SU-DHL-6 (cell line): ENCODE results near the gene MUC5AC.

Experiments
- H2AFZ ChIP-seq: fragments of 200-600 bp; sonication (generic); 2 replicates; pipeline ENCODE4 v1.6.1; 2014; ENCODE audit warnings: low read depth, mild to moderate bottlenecking, moderate library complexity, mixed read lengths, antibody characterized with exemption, low read length; ENCODE audit not compliant: severe bottlenecking
- H3F3A ChIP-seq: fragments of 200-600 bp; shearing (Covaris generic); 2 replicates; pipeline ENCODE4 v1.6.0; 2016; ENCODE audit warnings: antibody characterized with exemption, mild to moderate bottlenecking; ENCODE audit not compliant: insufficient read depth
- H3K27ac ChIP-seq: fragments of 200-600 bp; sonication (generic); 2 replicates; pipeline ENCODE4 v1.5.1; 2016; ENCODE audit warnings: low read depth, mild to moderate bottlenecking, low read length, moderate library complexity, mixed read lengths
- H3K27me3 ChIP-seq: fragments of 200-600 bp; sonication (generic), shearing (Covaris generic); 2 replicates; pipeline ENCODE4 v1.6.0; 2014; ENCODE audit warnings: mild to moderate bottlenecking, low read length
- H3K36me3 ChIP-seq: fragments of 200-600 bp; sonication (generic); 2 replicates; pipeline ENCODE4 v1.6.1; 2014; ENCODE audit warnings: mild to moderate bottlenecking, low read length, mixed read lengths
- H3K4me2 ChIP-seq: fragments of 300-600, 200-600 bp; shearing (Covaris generic), sonication (generic); 2 replicates; pipeline ENCODE4 v1.6.0; 2014; ENCODE audit warnings: low read length, low read depth, mild to moderate bottlenecking; ENCODE audit not compliant: poor library complexity, severe bottlenecking
- H3K4me3 ChIP-seq: fragments of 200-600 bp; sonication (generic); 2 replicates; pipeline ENCODE4 v1.5.1; 2014; ENCODE audit warnings: antibody characterized with exemption, low read length, mild to moderate bottlenecking, mixed read lengths; ENCODE audit not compliant: insufficient read depth, poor library complexity, severe bottlenecking
- H3K79me2 ChIP-seq: fragments of 200-600 bp; sonication (generic); 2 replicates; pipeline ENCODE4 v1.6.1; 2014; ENCODE audit warnings: mild to moderate bottlenecking, low read length, moderate library complexity; ENCODE audit not compliant: insufficient read depth
- H3K9ac ChIP-seq: fragments of 200-600 bp; sonication (generic); 2 replicates; pipeline ENCODE4 v1.7.0; 2014; ENCODE audit warnings: mild to moderate bottlenecking, low read length
- H3K9me2 ChIP-seq: fragments of 200-600 bp; sonication (generic); replicated peaks from 2 replicates; pipeline ENCODE4 v1.6.1; 2014; ENCODE audit warnings: low read length; ENCODE audit not compliant: insufficient read depth
- H3K9me3 ChIP-seq: fragments of 200-600 bp; sonication (generic); 2 replicates; pipeline ENCODE4 v1.6.1; 2014; ENCODE audit warnings: low read length, mixed read lengths; ENCODE audit not compliant: insufficient read depth
- H4K20me1 ChIP-seq: fragments of 200-600 bp; sonication (generic); 2 replicates; pipeline ENCODE4 v1.6.1; 2014; ENCODE audit warnings: low read depth, mild to moderate bottlenecking, antibody characterized with exemption, low read length, moderate library complexity, mixed read lengths
- EZH2phosphoT487 ChIP-seq: fragments of 200-600 bp; sonication (generic), shearing (Covaris generic); conservative IDR thresholded peaks from 2 replicates; pipeline ENCODE4 v1.6.1; 2018; ENCODE audit warnings: mild to moderate bottlenecking, antibody characterized with exemption, low read length, moderate library complexity, mixed read lengths
- TF ChIP-seq, protein P1 (sequence below): fragments of 200-600 bp; sonication (generic); IDR thresholded peaks from one replicate; pipeline ENCODE4 v1.5.1; 2017; ENCODE audit warnings: antibody characterized with exemption, mild to moderate bottlenecking, low read length, moderate library complexity; ENCODE audit not compliant: insufficient read depth, poor library complexity, severe bottlenecking

The MUC5AC gene

DNA sequence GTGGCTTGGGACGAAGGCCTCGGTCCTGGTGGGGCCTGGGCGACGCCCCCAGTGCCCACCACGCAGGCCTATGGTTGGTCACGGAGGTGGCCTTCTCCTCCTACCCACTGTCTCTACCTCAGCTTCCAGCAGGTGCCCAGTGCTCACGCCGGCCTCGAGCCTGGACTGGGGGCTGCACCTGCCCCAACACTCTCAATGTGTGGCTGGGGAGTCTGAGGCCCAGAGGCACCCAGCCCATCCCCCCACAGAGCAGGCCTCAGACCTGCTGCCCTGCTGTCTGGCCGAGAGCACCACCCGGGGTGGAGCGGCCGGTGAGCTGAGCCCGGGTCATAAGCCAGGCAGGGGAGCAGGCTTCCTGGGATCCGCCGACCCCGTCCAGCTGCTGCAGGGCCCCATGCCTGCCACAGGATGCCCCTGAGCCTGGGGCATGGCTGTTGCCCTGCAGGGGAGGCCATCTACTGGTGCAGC, 28.6 kb upstream of the MUC5AC start:
- Histone ChIP-seq H3K79me2 (no peaks in the 10 kb centered on the region), H3F3A (no peaks in the 10 kb centered on the region), H3K36me3 (no peaks in the 10 kb centered on the region), H3K9ac (no peak overlapping the region), H3K4me2 (no peak overlapping the region), H2AFZ (no peak overlapping the region), H4K20me1 (no peaks in the 10 kb centered on the region), H3K27me3 (no peaks in the 10 kb centered on the region), H3K27ac (no peak overlapping the region), H3K4me3 (no peak overlapping the region), H3K9me2 (no peaks in the 10 kb centered on the region), H3K9me3 (0 out of 2 replicates have a peak, but pooled peaks cover 2% of the 10 kb centered on the region)
- no peak for TF ChIP-seq EZH2phosphoT487
- TF ChIP-seq, protein P1, sequence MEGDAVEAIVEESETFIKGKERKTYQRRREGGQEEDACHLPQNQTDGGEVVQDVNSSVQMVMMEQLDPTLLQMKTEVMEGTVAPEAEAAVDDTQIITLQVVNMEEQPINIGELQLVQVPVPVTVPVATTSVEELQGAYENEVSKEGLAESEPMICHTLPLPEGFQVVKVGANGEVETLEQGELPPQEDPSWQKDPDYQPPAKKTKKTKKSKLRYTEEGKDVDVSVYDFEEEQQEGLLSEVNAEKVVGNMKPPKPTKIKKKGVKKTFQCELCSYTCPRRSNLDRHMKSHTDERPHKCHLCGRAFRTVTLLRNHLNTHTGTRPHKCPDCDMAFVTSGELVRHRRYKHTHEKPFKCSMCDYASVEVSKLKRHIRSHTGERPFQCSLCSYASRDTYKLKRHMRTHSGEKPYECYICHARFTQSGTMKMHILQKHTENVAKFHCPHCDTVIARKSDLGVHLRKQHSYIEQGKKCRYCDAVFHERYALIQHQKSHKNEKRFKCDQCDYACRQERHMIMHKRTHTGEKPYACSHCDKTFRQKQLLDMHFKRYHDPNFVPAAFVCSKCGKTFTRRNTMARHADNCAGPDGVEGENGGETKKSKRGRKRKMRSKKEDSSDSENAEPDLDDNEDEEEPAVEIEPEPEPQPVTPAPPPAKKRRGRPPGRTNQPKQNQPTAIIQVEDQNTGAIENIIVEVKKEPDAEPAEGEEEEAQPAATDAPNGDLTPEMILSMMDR: no peak

DNA sequence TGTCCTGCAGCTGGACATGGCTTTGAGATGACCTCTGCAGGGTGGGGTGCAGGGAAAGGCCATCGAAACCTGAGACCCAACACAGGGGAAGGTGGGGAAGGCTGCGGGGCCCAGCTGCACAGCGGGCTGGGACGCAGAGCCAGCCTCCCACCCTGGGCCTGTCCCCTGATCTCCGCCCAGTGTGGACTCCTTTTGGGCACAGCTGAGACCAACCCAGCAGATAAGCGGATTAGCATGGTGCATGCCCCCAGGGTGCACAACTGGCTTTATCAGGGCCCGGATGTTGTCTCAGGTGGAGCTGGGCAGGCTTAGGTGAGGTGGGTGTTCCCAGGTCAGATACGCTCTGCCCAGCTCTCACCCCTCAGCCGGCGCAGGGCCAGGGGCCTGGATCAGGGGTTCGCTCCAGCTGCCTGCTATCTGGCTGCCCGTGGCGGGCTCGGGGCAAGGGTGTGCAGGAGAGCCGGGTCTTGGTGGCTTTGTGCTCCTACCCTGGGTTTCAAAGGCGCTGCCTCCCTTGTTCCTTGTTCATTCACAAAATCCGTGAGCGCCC, 28.1 kb upstream of the MUC5AC start:
- Histone ChIP-seq H4K20me1 (no peaks in the 10 kb centered on the region), H3K27me3 (no peaks in the 10 kb centered on the region), H3K27ac (no peak overlapping the region), H2AFZ (no peak overlapping the region), H3K9ac (no peak overlapping the region), H3K4me3 (no peak overlapping the region), H3K4me2 (no peak overlapping the region), H3K9me2 (no peaks in the 10 kb centered on the region), H3K9me3 (0 out of 2 replicates have a peak, but pooled peaks cover 5% of the 10 kb centered on the region), H3K79me2 (no peaks in the 10 kb centered on the region), H3F3A (no peaks in the 10 kb centered on the region), H3K36me3 (no peaks in the 10 kb centered on the region)
- TF ChIP-seq, protein P1: no peak
- TF ChIP-seq EZH2phosphoT487: no peak

DNA sequence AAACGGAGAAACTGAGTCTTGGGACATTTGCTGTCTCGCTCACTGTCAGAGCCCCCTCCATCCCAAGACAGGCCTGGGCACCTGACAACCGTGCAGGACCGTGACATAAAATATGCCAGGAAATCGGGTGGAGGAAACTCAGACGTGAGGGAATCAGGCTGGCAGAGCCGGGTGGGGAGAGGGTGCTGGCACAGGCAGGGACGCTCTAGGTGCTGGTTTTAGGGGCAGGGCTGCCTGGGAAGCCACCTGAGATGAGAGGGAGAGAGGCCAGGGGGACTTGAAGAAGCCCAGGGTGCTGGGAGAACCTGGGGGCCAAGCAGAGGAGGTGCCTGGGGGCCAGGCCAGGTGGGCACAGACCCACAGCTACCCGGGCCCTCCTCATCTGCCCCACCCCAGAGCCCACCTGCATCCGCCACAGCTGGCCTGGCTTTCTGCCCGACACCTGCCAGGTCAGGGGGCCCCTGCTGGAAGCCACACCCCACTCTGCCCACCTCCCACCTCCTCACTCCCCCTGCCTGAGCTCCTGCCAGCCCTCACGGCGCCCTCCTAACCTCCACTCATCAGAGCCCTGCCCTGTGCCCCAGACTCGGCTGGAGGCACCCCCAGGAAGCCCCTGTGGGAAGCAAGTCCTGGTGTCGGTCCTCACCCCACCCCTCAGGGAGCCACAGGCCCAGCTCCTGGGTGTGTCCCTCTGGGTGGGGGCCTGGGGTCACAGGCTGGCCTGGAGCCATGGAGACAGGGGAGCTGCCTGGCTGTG, 27.3 kb upstream of the MUC5AC start:
- Histone ChIP-seq H3K36me3 (no peaks in the 10 kb centered on the region), H3K9me3 (peaks cover 13% of the 10 kb centered on the region; the same call in 1 of the 2 replicates), H3K27me3 (no peaks in the 10 kb centered on the region), H3K9me2 (no peaks in the 10 kb centered on the region), H3K4me3 (no peak overlapping the region), H3K9ac (no peak overlapping the region), H4K20me1 (no peaks in the 10 kb centered on the region), H3F3A (no peaks in the 10 kb centered on the region), H3K79me2 (no peaks in the 10 kb centered on the region), H2AFZ (no peak overlapping the region), H3K27ac (no peak overlapping the region), H3K4me2 (no peak overlapping the region)
- TF ChIP-seq, protein P1: no peak
- TF ChIP-seq EZH2phosphoT487: no peak
